Activated B cell treated with CpG ODN at 0.5 μM for 24 hours (primary cell): Measurements from ENCODE around the gene H19. TPM values are rescaled to one million over a fixed set of nuclear protein-coding genes. Genes with fewer than 3 reads are reported as not detected.

ENCODE experiments used
- ATAC-seq: fragments of 200-7000 bp; cut with Tn5 transposase; one replicate; pipeline ENCODE4 v1.10.0; 2021; ENCODE audit warnings: low read depth, mild to moderate bottlenecking, moderate library complexity
- CTCF ChIA-PET: fragments of 350-600 bp; sonication (Branson Sonifier 250); formaldehyde crosslinking; loops from one replicate; lab custom pipeline; 2021; ENCODE audit warnings: antibody characterized with exemption; lab: Charles Lee
- POLR2A ChIA-PET: fragments of 350-600 bp; sonication (Branson Sonifier 250); formaldehyde crosslinking; loops from one replicate; lab custom pipeline; 2021; ENCODE audit warnings: antibody characterized with exemption; lab: Charles Lee
- DNase-seq: peaks from one replicate; pipeline ENCODE4 v3.0.0; 2022
- H3K27ac Mint-ChIP-seq: one replicate; pipeline ENCODE4 v1.8.0; 2020; ENCODE audit warnings: mixed read lengths
- H3K27me3 Mint-ChIP-seq: one replicate; pipeline ENCODE4 v1.8.0; 2021; ENCODE audit warnings: mixed read lengths
- H3K36me3 Mint-ChIP-seq: one replicate; pipeline ENCODE4 v1.8.0; 2021; ENCODE audit warnings: low read depth, mixed read lengths
- H3K4me1 Mint-ChIP-seq: one replicate; pipeline ENCODE4 v1.8.0; 2021; ENCODE audit warnings: mixed read lengths
- H3K4me3 Mint-ChIP-seq: one replicate; pipeline ENCODE4 v1.8.0; 2020; ENCODE audit warnings: mild to moderate bottlenecking, mixed read lengths
- H3K9me3 Mint-ChIP-seq: one replicate; pipeline ENCODE4 v1.8.0; 2020; ENCODE audit warnings: mixed read lengths
- intact Hi-C: fragments of 100-400 bp; cut with micrococcal nuclease; formaldehyde crosslinking; loops from one replicate; pipeline ENCODE4 v1.15.1; 2024
- total RNA-seq: library from RNA; stranded (reverse); gene quantifications from 2 replicates; pipeline ENCODE4 v1.2.3, GENCODE V29; 2022
- TF ChIP-seq, protein P1 (sequence below): fragments of 200-600 bp; IDR thresholded peaks from one replicate; pipeline ENCODE4 v1.8.0; 2022; ENCODE audit warnings: antibody characterized with exemption, mild to moderate bottlenecking

H19 gene
- total RNA-seq, 1 donor from 2014 or later: not detected

DNA sequence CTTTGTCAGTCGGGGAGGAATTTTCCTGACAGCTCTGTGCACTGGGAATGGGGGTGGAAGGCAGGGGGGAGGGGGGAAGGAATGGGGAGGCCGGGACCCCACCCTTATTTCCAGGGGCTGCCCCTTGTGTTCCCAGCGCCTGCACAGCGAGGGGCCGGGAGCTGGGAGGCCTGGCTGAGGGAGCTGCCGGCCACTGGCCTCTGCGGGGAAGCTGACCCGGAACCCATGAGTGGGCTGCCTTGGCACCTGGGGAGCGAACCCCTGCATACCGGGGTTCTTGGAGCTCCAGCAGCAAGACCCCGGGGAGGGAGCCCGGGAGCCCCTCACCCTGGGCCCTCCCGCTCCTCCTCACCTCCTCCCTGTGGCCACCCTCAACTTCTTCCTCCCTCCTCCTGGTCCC lies 3.5 kb downstream of the H19 start:
- no peak overlapping the region for H3K4me3 Mint-ChIP-seq
- TF ChIP-seq, protein P1, sequence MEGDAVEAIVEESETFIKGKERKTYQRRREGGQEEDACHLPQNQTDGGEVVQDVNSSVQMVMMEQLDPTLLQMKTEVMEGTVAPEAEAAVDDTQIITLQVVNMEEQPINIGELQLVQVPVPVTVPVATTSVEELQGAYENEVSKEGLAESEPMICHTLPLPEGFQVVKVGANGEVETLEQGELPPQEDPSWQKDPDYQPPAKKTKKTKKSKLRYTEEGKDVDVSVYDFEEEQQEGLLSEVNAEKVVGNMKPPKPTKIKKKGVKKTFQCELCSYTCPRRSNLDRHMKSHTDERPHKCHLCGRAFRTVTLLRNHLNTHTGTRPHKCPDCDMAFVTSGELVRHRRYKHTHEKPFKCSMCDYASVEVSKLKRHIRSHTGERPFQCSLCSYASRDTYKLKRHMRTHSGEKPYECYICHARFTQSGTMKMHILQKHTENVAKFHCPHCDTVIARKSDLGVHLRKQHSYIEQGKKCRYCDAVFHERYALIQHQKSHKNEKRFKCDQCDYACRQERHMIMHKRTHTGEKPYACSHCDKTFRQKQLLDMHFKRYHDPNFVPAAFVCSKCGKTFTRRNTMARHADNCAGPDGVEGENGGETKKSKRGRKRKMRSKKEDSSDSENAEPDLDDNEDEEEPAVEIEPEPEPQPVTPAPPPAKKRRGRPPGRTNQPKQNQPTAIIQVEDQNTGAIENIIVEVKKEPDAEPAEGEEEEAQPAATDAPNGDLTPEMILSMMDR: no peak
- no peak overlapping the region for H3K27ac Mint-ChIP-seq
- POLR2A ChIA-PET: interaction anchor here (0.7 kb wide), 1 partner anchor 158 kb away, joined by 7 read pairs; no protein-coding TSS in a partner anchor
- ATAC-seq (no peak), DNase-seq (no peak)
- CTCF ChIA-PET: no interaction called here
- H3K27me3 Mint-ChIP-seq: no peaks in the 10 kb centered on the region
- no peaks in the 10 kb centered on the region for H3K36me3 Mint-ChIP-seq
- no peaks in the 10 kb centered on the region for H3K9me3 Mint-ChIP-seq
- H3K4me1 Mint-ChIP-seq: no peaks in the 10 kb centered on the region
- intact Hi-C loops: no loop called here

DNA sequence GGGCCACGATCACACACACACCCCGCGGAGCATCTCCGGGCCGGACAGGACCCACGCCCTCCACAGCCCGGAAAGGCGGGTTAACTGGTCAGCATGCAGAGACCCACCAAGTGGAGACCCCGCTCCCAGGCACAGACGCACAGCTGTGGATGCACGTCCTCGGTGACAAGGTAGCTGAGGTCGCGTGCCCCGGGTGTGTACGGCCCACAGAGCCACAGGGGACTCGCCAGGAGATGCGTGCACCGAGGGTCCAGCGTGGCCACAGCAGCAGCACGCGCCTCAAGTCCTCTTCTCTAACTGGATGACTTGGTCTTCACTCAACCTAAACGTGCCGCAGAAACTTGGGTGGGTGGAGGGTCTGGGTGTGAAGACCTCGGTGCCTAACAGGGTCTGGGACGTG lies 5.5 kb downstream of the H19 start:
- TF ChIP-seq, protein P1: no peak
- no peak overlapping the region for H3K4me3 Mint-ChIP-seq
- H3K36me3 Mint-ChIP-seq: no peaks in the 10 kb centered on the region
- intact Hi-C loops: no loop called here
- no peak overlapping the region for H3K27ac Mint-ChIP-seq
- H3K9me3 Mint-ChIP-seq: no peaks in the 10 kb centered on the region
- ATAC-seq (no peak), DNase-seq (no peak)
- ChIA-PET CTCF (interaction anchor here (0.7 kb wide), 1 partner anchor 159 kb away, joined by 3 read pairs; no protein-coding TSS in a partner anchor), POLR2A (no interaction called here)
- H3K27me3 Mint-ChIP-seq: no peaks in the 10 kb centered on the region
- no peaks in the 10 kb centered on the region for H3K4me1 Mint-ChIP-seq

DNA sequence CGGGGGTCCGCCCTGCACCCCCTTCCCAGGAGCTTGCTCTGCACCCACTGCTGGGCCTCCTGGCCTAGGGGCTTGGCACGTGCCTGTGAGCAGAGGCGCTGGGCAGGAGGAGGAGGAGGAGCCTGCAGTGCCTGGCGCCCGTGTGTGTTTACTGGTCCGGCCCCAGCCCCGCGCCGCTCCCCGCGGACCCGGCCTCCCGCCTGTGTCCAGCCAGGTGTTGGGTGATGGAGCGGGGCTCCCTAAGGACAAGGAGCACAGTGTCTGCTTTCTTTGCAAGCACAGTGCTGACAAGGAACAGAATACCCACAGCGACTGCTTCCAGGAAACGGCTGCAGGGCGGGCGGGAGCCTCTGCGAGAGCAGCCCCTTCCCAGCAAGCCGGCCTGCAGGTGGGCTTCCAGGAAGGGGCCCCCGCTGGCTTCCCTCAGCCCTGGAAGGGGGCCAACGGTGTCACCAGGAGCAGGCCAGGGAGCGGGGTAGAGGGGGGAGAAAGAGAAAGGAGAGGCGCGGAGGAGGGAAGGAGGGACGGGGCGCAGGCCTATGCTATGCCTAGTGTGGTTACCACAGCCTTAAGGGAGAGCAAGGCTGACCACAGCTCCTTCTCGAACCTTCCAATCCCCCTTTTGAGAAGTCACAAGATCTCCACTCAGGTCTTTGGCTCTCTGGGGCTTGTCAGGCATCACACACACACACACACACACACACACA lies 6.6 kb downstream of the H19 start:
- no peak overlapping the region for H3K4me3 Mint-ChIP-seq
- no peaks in the 10 kb centered on the region for H3K4me1 Mint-ChIP-seq
- intact Hi-C loops: no loop called here
- no peaks in the 10 kb centered on the region for H3K9me3 Mint-ChIP-seq
- H3K27ac Mint-ChIP-seq: no peak overlapping the region
- DNase-seq (no peak), ATAC-seq (no peak)
- H3K27me3 Mint-ChIP-seq: no peaks in the 10 kb centered on the region
- ChIA-PET CTCF (no interaction called here), POLR2A (no interaction called here)
- H3K36me3 Mint-ChIP-seq: no peaks in the 10 kb centered on the region
- TF ChIP-seq, protein P1: no peak

DNA sequence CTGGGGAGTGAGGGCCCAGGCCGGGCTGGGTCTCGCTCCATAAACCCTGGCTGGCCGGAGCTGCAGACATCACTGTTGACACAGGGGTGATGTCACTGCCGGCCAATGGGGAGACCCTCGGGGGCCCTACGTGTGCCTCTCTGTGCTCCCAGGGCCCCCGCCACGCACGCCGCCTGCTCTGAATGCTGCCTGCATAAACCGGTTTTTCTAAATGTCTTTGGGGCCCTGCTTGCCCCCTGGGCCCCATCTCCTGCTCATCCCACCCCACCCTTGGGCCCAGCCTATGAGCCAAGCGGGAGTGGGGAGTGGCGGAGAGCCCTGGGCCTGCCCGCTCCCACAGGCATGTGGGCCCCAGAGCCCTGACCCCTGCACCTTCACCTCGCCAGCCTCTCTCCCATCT lies 7.7 kb downstream of the H19 start:
- H3K4me3 Mint-ChIP-seq: no peak overlapping the region
- H3K27ac Mint-ChIP-seq: no peak overlapping the region
- DNase-seq: no peak
- intact Hi-C loops: no loop called here
- no peaks in the 10 kb centered on the region for H3K27me3 Mint-ChIP-seq
- POLR2A ChIA-PET: no interaction called here
- no peaks in the 10 kb centered on the region for H3K4me1 Mint-ChIP-seq
- ATAC-seq: no peak
- CTCF ChIA-PET: no interaction called here
- TF ChIP-seq, protein P1: no peak
- no peaks in the 10 kb centered on the region for H3K9me3 Mint-ChIP-seq
- H3K36me3 Mint-ChIP-seq: no peaks in the 10 kb centered on the region

DNA sequence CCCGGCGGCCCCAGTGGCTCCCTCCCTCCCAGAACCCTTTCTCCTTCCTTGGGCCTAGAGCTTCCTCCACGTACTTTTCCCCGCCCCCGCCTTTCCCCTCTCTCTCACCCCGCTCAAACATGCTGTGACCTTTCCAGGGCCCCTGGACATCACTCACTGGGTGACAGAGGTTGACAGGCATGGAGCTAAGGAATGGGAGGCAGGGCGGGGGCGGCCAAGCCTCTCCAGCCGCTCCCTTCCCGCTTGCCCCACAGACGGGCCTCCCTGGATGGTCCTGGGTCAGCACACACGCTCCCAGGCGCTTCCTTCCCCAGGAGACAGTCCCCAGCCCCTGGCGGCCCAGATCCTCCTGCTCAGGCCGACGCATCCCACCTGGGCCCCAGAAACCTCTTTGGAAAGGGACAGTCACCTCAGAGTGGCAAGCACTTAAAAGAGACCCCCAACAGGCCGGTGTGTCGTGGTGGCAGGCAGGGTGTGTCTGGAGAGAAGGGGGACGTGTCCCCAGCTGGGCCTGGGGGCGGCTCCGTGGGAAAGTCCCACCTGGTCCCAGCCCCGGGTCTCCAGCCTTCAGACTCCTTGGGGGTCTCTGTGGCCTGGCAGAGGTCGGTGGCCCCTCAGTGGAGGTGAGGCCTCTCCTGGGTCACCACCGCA lies 8.8 kb downstream of the H19 start:
- no peaks in the 10 kb centered on the region for H3K4me1 Mint-ChIP-seq
- DNase-seq: no peak
- intact Hi-C loops: no loop called here

More for the DNA sequence above, 8.8 kb downstream of the H19 start:
- ChIA-PET POLR2A (no interaction called here), CTCF (no interaction called here)
- Mint-ChIP-seq H3K9me3 (no peaks in the 10 kb centered on the region), H3K27me3 (no peaks in the 10 kb centered on the region), H3K4me3 (no peak overlapping the region), H3K27ac (no peak overlapping the region), H3K36me3 (no peaks in the 10 kb centered on the region)
- no peak for ATAC-seq
- TF ChIP-seq, protein P1: no peak
